Nephron progenitor cell (in vitro differentiated cells): ENCODE measurements around the gene TFCP2L1.

Experiments used
- DNase-seq: peaks from one replicate; pipeline ENCODE4 v3.0.0; 2021
- H3K27ac Mint-ChIP-seq: 2 replicates; pipeline ENCODE4 v1.8.0; 2021; ENCODE audit warnings: mild to moderate bottlenecking, moderate library complexity, mixed read lengths
- H3K27me3 Mint-ChIP-seq: 2 replicates; pipeline ENCODE4 v1.8.0; 2021; ENCODE audit warnings: mild to moderate bottlenecking, low read depth, mixed read lengths; ENCODE audit not compliant: poor library complexity
- H3K36me3 Mint-ChIP-seq: 2 replicates; pipeline ENCODE4 v1.8.0; 2021; ENCODE audit warnings: low read depth, mixed read lengths
- H3K4me1 Mint-ChIP-seq: 2 replicates; pipeline ENCODE4 v1.8.0; 2021; ENCODE audit warnings: mixed read lengths
- H3K4me3 Mint-ChIP-seq: 2 replicates; pipeline ENCODE4 v1.8.0; 2021; ENCODE audit warnings: mild to moderate bottlenecking, moderate library complexity, mixed read lengths
- H3K9me3 Mint-ChIP-seq: 2 replicates; pipeline ENCODE4 v1.8.0; 2021; ENCODE audit warnings: mild to moderate bottlenecking, moderate library complexity, mixed read lengths
- CTCF ChIP-seq: fragments of 200-600 bp; sonication (generic); IDR thresholded peaks from 2 replicates; pipeline ENCODE4 v1.5.0; 2021; ENCODE audit warnings: antibody characterized with exemption

Gene TFCP2L1

DNA sequence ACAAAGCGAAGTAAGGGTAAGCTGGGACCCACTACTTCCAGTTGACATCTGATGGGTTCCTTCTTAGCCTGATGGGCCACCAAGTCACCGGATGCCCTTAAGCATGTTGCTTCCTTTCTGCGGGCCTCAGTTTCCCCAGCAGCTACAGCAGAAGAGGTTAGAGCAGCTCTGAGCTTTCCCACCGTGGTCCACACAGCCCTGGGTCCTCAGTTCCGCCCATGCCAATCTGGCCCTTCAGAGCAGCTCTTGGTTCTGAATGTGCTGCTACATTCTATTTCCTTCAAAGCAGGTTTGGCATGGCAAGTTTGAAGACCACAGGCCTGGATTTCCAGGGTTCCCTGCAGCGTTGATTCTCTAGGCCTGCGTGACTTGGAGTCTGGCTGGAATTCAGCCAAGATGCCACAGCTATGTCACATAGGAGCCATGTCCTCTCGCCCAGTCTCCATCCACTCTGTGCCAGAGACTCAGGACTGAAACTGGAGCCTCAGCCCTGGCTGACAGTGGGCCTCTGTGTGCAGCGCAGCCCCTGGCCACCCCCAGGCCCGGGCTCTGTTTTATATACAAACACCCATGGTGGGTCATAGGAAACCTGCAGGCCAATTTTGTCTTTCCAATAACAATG lies 79.6 kb downstream of the TFCP2L1 start:
- no peak overlapping the region for H3K4me3 Mint-ChIP-seq
- no peak overlapping the region for H3K27ac Mint-ChIP-seq
- H3K27me3 Mint-ChIP-seq, result peaks cover 16% of the 10 kb centered on the region

DNA sequence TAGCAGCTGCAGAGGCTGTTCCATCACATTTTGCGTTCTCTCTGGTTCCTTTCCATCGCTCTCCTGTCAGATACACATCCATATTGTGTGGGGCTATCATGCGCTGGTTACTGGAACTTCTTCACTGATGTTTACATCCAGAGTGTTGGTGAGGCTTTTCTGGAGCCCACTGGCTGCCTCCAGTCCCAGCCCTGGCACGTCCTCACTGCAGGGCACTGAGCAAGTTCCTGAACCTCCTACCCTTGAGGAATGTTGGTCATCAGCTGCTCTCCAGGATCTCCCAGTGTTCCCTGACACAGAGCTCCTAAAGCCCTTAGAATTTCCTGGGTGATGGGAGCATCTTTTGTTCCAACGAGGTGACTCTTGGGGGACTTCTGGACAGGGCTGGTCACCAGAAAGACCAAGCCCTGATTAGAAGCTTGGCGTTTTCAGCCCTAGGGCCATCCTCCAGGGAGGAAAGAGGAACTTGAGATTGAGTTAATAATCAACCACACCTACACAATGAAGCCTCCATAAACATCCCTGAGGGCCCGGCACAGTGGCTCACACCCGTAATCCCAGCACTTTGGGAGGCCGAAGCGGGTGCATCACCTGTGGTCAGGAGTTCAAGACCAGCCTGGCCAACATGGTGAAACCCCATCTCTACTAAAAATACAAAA lies 81.3 kb downstream of the TFCP2L1 start:
- Mint-ChIP-seq H3K4me3 (no peak overlapping the region), H3K4me1 (no peaks in the 10 kb centered on the region), H3K27me3 (peaks cover 24% of the 10 kb centered on the region), H3K9me3 (no peaks in the 10 kb centered on the region), H3K27ac (no peak overlapping the region), H3K36me3 (no peaks in the 10 kb centered on the region)
- DNase-seq, result no peak
- no peak for TF ChIP-seq CTCF

More for the DNA sequence above, 79.6 kb downstream of the TFCP2L1 start:
- Mint-ChIP-seq H3K4me1 (no peaks in the 10 kb centered on the region), H3K36me3 (no peaks in the 10 kb centered on the region), H3K9me3 (no peaks in the 10 kb centered on the region)
- no peak for TF ChIP-seq CTCF
- no peak for DNase-seq

- no peak overlapping the region for H3K4me3 Mint-ChIP-seq
- no peak for DNase-seq
- no peak for TF ChIP-seq CTCF
- no peaks in the 10 kb centered on the region for H3K36me3 Mint-ChIP-seq
- H3K27me3 Mint-ChIP-seq, result peaks cover 25% of the 10 kb centered on the region
- no peak overlapping the region for H3K27ac Mint-ChIP-seq
- H3K9me3 Mint-ChIP-seq, result no peaks in the 10 kb centered on the region
- H3K4me1 Mint-ChIP-seq, result peaks cover 5% of the 10 kb centered on the region
These were observed 82.3 kb downstream of the TFCP2L1 start for GRCh38 chr2:121202541-121203310.

GRCh38 chr2:121201796-121202195 lies 83.2 kb downstream of the TFCP2L1 start:
- no peak overlapping the region for H3K27ac Mint-ChIP-seq
- H3K4me1 Mint-ChIP-seq, result peaks cover 5% of the 10 kb centered on the region
- no peak for TF ChIP-seq CTCF
- no peak for DNase-seq
- H3K4me3 Mint-ChIP-seq, result no peak overlapping the region
- H3K9me3 Mint-ChIP-seq, result no peaks in the 10 kb centered on the region
- peaks cover 22% of the 10 kb centered on the region for H3K27me3 Mint-ChIP-seq
- no peaks in the 10 kb centered on the region for H3K36me3 Mint-ChIP-seq

- Mint-ChIP-seq H3K27me3 (peaks cover 22% of the 10 kb centered on the region), H3K9me3 (no peaks in the 10 kb centered on the region), H3K4me3 (no peak overlapping the region), H3K36me3 (no peaks in the 10 kb centered on the region), H3K4me1 (peaks cover 5% of the 10 kb centered on the region), H3K27ac (no peak overlapping the region)
- DNase-seq, result no peak
- TF ChIP-seq CTCF, result no peak
These were observed 84.3 kb downstream of the TFCP2L1 start for GRCh38 chr2:121200419-121201315.
